HG03432 (cell line): Measurements from ENCODE around the gene ADARB2.

ENCODE experiments used
- ATAC-seq: cut with Tn5 transposase; IDR thresholded peaks from one replicate; pipeline ENCODE4 v1.9.1; 2021; ENCODE audit warnings: mild to moderate bottlenecking, moderate library complexity; ENCODE audit not compliant: unreplicated experiment

The ADARB2 gene

GRCh38 chr10:1280466-1281404 lies 456.6 kb downstream of the ADARB2 start:
- ATAC-seq, result no peak

- ATAC-seq, result no peak
Measured at GRCh38 chr10:1278306-1278705, 459.0 kb downstream of the ADARB2 start.

- ATAC-seq, result no peak
Measured at GRCh38 chr10:1274701-1275544, 462.4 kb downstream of the ADARB2 start.

GRCh38 chr10:1274111-1274661 lies 463.1 kb downstream of the ADARB2 start:
- ATAC-seq, result no peak

DNA sequence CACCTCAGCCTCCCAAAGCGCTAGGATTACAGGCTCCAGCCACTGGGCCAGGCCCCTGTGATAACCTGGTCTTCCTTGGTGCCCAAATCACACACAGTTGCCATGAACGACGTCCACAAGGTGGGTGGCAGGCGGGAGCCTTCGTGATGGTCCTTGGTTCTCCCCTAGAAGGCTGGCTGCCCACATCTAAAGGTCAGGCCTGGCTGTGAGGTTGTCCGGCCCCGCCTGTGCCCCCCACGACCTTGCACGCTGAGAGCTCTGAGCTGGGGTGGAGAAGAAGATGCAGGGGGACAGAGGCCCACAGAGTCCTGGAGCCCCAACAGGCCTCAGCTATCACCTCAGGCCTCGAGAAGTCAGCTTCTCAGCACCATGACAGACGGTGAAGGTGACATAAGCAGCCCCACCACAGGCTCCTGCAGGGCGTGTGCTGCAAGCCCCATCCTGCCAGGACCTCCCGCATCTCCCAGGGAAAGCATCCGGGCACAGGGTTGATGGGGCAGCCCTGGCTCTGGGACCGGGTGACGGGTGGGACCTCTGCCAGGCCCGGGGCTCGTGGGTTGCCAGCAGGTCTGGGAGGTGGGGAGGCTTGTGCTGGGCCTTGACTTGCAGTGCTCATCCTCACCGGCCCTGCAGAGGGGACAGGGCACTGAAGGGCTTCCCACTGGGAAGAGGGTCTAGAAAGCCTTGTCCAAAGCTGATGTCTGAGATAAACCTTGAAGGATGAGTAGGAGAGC lies 463.8 kb downstream of the ADARB2 start:
- no peak for ATAC-seq

- ATAC-seq, result no peak
Measured at GRCh38 chr10:1272777-1273161, 464.6 kb downstream of the ADARB2 start.

- no peak for ATAC-seq
Measured at GRCh38 chr10:1272079-1272776, 465.1 kb downstream of the ADARB2 start.

DNA sequence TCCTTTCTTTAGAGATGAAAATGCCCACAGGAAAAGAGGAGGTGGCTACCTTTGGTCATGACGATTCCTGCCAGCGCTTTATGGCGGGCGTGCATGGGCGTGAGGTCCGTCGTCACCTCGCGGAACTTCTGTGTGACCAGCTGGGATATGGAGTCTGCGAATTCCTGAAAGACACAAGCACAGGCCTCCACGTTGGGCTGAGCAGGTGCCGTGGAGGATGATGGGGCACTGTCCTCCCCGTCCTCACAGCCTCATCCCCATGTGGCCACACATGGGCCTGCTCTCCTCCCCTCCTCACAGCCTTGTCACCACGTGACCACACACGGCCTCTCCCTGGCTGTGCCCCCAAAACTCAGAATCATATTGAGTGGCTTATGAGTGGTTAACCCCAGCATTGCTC lies 466.4 kb downstream of the ADARB2 start:
- no peak for ATAC-seq

DNA sequence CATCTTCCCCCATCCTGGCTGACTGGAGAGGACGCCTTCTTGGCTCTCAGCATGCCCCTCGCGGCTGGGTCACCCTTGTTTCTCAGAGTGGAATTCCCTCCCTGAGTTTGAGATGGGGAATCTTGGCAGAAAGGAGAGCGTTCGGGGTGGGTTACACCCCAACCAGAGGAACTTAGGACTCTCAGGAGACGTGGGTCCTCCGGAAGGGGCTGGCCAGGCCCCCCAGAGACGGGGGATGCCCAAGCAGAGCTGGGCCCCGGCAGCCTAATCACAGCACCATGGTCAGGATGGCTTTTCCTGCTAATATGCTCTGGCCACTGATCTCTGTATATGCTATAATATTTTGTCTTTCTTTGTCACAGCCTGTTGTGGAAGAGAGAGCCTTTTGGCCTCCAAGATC lies 466.8 kb downstream of the ADARB2 start:
- no peak for ATAC-seq

DNA sequence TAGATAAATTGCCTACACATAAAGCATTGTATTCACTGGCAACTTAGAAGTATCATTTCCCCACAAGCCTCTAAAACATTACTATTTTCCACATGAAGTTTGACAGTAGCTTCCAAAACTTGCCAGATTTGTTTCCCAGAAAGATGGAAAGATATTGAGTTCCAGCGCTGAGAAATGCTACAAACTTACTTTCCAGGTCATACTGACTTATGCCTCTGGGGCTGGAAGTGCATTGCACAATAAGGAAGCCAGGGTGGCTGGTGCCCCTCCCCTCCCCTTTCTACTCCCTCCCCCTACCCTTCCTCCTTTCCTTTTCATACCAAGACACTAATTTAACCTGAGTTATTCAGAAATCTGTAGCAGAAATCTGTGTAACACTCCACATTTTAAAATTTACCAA lies 468.5 kb downstream of the ADARB2 start:
- no peak for ATAC-seq

- no peak for ATAC-seq
Measured at GRCh38 chr10:1267568-1267967, 469.8 kb downstream of the ADARB2 start.

DNA sequence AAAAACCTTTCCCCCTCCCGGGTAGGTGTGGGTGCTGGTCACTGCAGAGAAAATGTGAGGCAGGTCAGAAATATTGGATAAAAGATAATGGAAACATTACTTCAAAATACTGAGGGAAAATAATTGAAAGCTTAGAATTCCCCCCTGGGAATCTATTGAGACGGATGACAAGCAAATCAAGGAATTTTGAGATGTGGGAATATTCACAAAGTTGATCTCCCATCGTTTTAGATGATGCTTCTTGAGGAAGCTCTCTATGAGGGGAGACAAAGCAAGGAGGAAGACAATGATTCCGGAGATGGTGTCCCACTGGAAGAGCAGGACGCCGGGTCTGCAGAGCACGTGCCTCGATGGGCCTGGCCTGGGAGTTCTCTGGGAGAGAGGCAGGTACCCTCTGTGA lies 470.2 kb downstream of the ADARB2 start:
- ATAC-seq, result no peak

GRCh38 chr10:1266033-1266802 lies 471.1 kb downstream of the ADARB2 start:
- no peak for ATAC-seq

DNA sequence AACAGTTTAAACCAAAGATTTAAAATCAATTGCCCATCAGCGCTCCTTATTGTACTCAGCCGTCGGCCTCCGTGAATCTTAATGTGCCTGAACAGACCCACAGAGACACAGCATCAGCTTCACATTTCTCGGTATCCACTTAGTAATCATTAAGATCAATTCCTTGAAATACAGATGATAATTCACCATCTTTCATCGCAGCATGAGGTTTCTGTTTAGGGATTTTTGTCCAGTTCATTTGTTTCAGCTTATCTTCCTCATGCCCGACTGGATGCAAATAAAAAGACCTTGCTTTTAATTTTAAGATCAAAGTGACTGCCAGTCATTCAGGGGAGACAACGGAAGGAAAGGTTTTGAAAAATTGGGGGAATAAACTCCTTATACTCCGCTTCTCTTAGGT lies 473.3 kb downstream of the ADARB2 start:
- ATAC-seq, result no peak

- ATAC-seq, result no peak
Measured at GRCh38 chr10:1257274-1257673, 480.1 kb downstream of the ADARB2 start.

DNA sequence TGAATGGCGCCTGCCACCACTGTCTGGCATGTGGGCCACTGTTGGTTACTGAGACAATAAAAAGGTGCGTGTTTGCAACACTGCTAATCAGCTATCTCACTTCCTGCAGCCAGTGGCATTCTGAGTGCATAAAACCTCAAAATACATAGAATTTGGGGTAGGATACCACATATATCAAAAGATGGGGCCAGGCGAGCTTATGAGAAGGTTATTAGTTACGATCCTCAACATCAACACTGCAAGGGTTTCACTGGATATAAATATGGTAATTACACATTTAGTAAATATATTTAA lies 480.9 kb downstream of the ADARB2 start:
- no peak for ATAC-seq

DNA sequence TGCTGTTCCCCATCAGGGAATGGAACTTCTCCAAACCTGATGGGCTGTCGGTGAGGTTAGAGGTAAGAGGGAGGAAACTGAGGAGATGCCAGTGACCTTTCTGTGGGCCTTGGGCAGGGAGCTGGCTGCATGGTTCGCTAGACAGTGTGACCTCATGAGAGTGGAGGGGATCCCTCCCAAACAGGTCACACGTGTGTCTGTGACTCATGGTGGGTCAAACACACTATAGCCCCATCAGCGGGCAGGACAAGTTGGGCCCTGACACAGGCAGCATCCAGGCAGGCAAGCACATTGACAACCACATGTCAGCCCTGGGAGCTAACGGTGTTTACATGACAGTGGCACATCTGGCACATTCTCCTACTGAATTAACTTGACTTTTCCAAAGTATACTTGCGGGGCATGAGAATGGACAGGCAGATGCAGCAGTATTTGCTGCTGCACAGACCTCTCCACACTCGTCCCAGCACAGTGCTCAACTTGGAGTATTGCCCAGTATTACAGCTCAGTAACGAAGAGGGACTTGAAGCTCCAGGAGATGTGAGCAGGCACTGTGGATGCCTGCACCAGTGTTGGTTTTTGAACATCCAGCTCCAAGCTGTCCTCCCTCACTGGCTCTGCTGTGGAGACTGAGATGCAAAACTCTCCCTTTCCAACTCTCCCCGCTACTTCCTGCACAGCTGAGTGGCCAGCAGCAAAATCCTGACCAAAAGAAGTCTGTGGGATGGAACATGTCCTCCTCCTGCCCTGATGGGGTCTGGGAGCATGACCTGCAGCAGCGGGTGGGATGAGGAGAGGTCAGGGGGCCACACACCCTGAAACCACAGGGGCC lies 481.5 kb downstream of the ADARB2 start:
- no peak for ATAC-seq

- ATAC-seq, result no peak
Measured at GRCh38 chr10:1255118-1255517, 482.2 kb downstream of the ADARB2 start.
